DMS79 (cell line): ENCODE measurements around the gene FOXS1.

Source experiments
- DNase-seq: peaks from one replicate; lab custom pipeline; 2025; lab: John Stamatoyannopoulos, UW

FOXS1 gene

DNA sequence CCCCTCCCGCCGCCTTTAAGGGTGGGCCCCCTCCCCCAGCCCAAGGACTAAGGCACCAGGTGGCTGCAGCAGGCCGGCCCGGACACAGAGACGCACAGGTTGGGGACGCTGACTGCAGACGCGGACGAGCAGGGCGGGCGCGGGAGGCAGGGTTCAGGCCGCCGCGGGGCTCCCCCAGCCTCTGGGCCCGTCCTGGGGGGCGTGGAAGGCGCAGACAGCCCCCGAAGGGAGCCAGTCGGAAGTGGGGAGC lies 15.7 kb upstream of the FOXS1 start:
- DNase-seq = no peak

DNA sequence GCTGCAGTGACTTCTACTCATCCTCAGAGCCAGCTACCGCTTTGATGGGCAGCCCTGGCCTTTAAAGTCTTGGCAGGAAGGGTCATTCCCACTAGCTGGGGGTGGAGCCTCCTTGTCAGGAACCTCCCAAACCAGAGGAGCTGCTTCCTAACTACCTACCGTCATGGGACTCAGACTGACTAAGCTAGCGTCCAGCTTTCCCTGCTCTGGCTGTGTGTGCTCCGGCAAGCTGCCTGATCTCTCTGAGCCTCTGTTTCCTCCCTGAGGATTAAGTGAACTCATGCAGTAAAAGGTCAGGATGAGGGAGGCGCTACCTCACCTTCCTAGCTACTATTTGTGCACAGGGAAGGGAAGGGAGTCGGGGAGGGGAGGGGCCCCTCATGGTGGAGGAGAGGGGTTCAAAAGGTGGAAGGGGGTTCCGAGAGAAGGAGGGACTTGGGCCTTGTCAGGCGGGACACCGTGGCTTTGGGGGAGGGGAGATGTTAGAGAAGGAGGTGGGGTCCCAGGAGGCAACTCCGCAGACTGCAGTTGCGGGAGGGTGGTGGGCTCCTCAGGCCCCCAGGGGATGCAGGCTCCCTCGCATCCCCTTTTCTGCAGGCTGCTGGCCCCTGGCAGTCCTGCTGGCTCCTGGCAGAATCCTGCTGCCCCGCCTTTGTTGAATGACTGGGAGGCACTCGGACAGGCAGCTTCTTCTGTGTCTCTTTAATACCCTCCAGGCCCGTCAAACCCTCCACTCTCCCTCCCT lies 15.2 kb upstream of the FOXS1 start:
- DNase-seq = no peak

DNA sequence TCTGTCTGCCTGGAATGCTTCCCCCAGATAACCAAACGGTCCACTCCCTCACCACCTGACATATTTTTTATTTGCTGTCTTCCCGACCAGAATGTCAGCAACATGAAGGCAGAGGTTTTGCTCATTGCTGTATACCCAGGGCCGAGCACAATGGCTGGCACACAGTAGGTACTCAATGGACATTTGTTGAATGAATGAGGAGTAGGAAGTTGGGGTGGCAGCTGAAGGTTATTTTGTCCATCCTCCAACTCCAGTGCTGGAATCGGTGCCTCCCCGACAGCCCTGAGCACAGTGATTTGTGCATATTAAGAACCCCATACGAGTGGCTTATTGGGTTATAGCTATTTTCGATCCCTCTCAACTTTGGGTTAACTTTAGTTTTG lies 14.6 kb upstream of the FOXS1 start:
- no peak for DNase-seq

DNA sequence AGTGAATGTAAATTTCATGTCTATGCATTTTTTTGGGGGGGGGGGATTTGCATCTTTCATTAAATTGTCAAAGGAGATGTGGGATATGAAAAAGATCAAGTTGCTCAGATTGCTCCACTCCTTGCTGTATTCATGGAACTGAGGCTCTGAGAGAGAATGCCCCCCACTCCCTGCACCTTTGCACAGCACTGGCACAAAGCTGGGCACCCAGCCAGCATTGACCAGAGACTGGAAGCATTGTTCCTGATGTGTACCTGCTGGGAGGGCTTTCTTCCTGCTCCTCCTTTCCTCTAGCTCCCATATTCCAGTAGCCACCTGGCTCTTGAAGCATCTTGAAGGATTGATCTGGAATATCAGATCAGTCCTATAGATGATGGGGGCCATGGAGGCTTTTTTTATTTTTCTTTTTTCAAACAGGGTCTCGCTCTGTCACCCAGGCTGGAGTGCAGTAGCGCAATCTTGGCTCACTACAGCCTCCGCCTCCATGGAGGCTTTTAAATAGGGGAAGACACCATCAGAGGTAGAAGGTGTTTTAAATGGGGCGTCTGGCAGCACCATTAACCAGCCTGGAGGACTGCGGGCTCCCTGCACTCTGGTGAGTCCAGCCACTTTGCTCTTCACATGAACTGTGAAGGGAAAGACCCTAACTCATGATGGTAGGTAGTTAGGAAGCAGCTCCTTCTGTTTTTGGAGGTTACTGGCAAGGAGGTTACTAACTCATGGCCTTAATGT lies 14.0 kb upstream of the FOXS1 start:
- DNase-seq = no peak

DNA sequence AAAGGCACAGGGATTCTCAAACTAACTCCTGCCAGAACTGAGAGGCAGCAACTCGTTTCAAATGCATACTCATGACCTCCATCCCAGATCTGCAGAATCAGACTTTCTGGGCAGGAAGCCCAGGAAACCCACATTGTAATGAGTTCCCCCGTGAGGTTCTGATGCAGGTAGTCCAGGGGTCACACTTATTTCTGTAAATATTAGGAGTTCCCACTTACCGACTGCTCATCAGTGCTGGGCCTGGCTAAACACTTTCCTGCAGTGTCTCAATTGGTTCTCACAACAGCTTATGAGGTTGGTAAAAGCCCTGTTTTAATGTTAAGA lies 13.3 kb upstream of the FOXS1 start:
- no peak for DNase-seq

DNA sequence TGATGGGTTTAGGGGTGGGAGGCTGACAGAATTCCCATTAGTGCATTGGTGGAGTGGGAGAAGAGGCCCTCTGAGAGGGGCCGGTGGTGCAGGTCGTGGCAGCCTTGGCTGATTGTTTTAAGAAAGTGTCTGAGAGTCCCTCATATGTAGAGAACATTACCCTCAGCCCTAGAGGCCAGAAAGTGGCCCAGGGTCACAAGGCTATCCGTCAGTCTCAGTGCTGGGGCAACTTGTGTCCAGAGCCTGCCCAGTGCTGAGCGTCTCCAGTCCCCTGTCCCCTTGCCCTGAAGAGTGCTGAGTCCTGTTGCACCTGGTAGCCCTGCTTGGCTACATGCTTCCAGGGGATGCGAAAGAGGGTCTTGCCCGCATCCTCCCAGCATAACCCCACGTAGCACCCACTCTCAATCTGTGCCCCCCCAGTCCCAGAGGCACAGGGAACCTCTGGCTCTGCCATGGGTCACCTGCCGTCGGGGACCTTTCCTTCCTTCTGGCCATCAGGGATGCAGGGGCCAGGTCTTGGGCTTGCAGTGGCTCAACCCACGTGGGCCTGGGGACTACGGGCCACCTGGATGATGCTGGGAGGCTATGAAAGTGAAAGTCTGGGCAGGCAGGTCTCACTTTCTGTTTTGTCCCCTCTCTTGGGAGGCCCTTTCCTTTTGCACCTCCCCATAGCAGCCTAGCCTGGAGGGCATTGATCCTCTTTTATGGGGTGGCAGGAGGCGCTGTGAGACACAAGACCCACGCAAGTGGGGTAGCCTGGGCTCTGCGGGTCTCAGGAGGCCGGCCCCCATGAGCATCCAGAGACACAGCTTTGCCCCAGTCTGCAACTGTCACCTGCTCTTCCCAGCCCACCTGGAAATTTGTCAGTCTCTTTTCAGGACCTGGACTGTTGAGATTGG lies 12.7 kb upstream of the FOXS1 start:
- no peak for DNase-seq

DNA sequence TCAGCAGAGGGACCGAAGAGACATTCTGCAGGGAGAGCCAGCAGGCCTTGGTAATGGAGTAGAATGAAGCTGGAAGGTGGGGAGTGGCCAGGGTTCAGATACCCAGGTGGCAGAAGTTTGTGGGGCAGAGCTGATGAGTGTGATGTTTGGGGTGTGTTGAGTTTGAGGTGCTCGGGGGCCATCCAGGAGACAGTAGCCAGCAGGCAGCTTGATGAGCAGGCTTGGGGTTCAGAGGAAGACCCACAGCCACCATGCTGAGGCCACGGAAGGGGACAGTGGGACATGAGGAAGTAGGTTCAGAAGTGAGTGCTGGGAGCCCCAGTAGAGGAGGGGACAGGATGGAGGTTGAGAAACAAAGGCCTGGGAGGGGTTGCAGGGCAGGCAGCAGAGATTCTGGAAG lies 11.1 kb upstream of the FOXS1 start:
- no peak for DNase-seq

DNA sequence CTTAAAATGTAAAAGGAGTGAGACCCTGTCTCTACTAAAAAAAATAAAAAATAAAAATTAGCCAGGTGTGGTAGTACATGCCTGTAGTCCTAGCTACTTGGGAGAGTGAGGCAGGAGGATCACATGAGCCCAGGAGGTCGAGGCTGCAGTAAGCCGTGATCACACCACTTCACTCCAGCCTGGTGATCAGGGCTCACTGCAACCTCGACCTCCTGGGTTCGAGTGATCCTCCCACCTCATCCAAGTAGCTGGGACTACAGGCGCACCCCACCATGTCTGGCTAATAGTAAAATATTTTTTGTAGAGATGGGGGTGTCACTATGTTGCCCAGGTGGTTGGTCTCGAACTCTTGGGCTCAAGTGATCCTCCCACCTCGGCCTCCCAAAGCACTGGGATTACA lies 8.1 kb upstream of the FOXS1 start:
- no peak for DNase-seq

DNA sequence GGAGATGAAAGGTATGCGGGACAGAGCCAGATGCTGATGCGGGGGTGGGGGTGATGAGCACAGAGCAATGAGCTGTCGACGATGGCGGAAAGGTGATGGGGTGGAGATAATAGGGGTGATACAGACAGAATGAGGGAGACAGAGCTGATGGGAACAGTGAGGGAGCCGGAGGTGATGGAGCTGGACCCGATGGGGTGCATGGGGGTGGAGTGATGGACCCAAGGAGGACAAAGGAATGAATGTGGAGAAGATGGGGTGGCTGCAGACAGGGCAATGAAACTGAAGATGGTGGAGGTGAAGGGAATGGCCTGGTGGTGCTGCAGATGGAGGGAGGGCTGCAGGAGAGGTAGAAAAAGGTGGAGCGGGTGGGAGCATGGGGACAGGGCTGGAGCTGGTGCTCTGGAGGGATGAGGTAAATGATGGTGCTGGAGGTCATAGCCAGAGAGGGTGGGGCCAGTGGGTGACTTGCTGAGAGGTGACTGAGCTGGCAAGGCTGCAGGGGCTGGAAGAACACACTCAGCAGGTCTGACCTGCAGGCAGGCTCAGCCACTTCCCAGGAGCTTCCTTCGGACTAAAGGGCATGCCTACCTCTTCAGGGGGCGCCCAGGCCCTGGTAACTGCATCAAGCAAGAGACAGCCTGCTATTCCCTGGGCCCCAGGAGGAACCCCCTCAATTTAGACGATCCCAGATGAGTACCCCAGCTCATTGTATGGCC lies 6.0 kb upstream of the FOXS1 start:
- no peak for DNase-seq

DNA sequence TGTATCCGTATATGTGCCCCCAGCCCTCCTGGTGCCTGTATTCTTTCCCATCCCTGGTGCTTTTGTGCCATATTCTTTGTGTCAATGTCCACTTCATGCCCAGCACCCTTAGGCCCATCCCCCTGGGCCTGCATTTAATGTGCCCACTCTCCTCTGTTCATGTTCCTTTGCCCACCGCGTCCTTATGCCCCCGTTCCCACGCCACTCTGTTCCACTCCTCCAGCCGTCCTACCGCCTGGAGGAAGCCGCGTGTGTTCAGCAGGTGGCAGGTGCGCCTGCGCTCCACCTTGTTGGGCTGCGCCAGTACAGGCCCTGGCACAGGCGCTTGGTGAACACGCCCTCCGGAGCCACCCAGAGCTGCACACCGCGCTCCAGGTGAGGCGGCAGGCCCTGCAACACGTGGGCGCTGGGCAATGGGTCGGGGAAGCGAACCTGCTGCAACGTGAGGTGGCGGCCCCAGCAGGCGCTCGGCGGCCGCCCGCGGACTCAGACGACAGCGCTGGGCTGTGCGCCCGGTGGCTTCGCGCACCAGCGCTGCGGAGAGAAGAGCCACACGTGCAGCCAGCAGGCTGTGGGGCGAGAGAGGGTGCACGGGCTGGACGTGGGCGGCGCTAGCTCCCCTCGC lies 4.0 kb upstream of the FOXS1 start:
- DNase-seq = peak; percentile 67

DNA sequence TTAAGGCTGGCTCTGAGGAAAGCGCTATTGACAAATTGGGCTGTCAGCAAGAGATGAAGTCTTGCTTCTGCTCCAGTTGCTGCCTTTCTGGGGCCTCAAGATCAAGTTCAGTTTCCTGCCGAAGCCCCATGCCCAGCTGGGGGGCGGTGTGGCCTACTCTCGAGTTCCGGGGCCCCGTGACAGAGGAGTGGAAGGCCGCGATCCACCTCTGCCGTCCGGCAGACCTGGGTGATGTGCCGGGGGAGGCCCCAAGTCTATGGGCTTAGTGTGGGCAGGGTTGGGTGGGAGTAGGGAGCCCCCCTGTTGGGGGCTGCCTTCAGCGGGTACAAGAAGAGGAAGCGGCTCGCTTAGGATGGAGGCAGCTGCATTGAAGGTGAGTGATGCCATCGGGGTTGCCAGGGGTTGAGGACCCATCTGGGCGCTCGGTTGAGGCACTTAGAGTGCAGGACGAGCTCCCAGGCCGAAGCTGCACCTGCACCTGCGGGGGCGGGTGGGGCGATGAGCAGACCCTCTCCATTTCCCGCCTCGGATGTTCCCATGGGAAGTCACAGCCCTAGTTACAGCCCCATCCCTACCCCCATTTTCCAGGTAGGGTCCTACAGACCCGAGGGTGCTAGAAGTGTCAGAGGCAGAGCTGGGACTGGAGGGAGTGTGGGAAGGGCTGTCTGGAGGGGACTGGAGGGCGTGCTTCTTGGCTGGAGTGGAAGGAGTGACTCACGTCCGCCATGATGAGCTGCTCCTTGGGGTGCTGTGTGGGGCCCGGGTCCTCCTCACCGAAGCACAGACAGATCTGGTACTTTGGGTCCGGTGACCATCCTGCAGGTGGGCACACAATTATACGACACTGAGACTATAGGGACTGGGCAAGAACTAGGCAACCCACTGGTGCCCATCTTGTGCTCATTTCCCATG lies 2.9 kb upstream of the FOXS1 start:
- no peak for DNase-seq

DNA sequence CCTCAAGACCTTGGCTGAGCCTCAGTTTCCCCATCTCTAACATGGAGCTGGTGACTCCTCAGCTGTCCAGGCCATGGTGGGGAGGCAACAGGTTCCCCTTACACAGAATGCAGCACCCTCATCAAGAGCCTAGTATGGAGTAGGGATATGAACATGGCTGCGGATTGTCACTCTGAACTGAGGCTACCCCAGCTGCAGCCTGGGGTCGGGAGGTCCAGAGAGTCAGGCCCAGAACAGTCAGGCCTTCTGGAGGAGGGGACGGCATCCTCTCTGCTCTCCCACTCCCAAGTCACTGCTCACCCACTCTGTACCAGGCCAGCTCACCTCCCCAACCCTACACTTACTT lies 1.4 kb upstream of the FOXS1 start:
- no peak for DNase-seq

DNA sequence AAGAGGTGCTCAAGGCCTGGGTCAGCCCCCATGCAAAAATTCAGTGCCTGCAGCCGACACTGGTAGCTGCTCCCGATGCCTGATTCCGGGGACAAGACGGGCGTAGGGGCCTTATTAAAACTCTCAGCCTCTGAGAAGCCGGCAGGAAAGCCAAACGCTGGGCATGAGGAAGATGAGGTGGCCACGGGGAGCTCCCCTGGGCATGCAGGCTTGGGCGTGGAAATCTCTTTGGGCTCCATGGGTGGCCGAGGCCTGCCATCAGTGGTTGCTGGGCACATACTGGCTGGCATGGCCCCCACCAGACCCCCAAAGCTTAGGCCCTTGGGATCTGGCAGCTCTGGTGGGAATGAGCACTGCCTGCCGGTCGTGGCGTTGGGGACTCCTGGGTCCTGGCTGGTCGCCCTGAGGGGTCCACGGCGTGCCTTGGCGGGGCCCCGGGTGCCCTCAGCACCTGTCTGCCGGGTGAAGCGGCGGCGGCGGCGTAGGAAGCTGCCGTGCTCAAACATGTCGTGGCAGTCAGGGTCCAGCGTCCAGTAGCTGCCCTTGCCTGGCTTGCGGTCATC lies 586 bp downstream of the FOXS1 start:
- no peak for DNase-seq

DNA sequence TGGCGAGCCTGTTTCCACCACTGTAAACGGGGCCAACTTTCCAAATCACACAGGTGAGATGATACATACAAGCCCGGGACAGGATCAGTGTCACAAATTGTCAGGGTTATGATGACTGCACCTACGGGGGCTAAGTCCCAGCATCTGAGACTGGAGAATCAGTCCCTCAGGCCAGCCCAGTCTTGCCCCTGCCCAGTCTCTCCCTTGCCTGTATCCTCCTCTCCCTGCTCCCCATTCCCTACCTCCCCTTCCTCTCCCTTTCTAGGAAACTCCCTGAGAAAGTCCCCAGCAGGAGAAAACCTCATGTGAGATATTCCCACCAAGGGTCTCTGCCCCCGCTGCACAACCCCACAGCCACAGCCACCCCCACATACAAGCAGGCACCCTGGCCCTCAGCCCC lies 1.5 kb downstream of the FOXS1 start:
- DNase-seq = no peak

DNA sequence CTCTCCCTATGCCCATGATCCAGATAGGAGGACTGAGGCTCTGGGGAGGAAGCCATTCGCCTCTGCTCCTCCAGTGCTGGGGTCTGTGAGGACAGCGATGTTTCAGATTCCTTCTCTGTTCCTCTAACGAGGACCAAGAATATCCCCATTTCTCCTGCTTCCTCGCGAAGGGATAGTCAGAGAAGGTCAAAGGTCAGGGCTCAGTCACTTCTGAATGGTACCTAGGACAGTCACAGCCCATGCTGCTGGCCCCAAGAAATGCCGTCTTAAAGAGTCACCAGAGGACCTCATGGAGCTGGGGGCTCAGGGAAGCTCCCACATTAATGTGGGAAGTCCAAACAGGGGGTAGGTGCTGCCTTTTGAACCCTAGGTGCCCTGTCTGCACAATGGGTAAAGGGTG lies 2.1 kb downstream of the FOXS1 start:
- DNase-seq = no peak

DNA sequence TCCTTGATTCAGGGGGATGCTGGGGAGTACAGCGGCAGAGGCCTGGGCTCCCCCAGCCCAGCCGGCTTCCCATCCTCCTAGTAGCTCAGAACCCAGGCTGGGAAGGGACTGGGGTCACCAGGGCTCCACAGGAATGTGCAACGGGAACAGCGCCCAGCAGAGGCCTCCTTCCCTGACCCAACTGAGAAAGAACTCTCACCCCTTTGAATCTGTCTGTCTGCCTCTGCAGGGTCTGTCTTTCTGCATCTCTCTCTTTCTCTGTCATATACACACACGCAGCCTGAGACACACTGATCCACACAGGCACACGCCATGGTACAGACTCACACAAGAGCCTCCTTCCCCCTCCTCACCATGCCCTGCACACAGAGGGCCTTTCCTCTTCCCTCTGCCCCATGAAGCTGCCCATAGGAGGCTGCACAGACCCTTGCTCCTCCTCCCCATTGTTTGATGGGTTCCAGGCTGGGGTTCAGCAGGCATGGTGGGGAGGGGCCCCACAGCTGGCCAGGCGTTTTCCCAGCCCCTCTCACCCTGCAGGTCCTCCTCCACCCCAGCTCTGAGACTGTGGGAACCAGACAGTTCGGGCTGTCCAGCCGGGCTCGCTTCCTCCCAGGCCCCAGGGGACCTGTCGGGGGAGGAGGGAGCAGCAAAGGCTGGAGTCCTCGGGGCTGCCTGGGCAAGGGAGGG lies 2.8 kb downstream of the FOXS1 start:
- DNase-seq = no peak

DNA sequence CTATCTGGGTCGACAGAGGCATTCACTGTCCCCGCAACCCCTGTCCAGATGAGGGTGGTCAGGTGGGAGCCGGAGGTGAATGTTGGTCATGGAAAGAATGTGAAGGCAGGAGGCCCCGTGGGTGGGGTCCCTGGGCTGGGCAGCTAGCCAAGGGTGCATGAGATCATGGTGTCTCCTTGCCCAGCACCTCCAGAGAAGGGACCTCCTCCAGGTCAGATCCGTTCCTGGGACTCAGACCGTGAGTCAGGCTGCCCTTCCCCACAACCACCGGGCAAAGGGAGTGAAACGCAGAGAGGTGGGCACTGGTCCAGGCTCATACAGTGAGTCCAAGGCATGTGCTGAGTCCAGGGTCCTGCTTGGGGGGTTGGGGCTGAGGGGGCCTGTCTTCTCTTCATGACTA lies 3.5 kb downstream of the FOXS1 start:
- no peak for DNase-seq

DNA sequence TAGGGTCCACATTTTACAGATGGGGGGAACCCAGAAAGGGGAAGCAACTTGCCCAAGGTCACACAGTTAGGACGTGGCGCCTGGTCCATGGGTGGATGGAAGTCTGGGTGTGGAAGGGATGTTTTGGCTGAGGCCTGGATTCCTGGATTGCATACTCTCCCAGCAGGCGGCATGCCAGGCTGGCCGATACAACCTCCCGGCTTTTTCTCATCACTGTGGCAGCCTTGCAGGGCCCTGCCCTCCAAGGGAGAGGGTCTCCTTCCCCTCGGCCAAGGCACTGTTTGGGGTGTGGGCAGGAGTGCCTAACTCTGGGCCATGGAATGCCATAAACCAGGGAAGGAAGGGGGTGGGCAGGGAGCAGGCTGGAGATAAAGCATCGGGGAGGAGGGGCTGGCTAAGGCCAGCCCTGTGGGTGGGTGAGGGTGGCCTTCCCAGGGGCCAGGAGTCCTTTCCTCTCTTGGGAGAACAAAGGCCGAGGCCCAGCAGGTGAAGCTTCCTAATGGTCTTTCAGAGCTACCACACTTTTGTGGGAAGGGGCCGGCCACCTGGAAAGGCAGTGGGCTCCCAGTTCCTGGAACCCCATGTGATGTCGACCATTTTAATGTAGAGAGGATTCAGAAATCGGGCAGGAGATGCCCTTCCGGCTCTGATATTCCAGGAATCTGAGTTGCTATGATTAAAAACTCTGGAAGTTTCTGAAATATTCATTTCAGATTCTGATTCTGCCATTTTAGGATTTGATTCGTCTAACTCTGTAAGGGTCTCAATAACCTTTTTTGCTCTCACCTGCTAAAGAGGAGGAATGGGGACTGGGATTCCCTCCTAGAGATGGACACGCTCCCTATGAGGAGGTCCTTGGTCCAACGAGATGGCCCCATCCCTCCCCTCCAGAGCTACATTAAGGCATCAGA lies 4.2 kb downstream of the FOXS1 start:
- DNase-seq = no peak

DNA sequence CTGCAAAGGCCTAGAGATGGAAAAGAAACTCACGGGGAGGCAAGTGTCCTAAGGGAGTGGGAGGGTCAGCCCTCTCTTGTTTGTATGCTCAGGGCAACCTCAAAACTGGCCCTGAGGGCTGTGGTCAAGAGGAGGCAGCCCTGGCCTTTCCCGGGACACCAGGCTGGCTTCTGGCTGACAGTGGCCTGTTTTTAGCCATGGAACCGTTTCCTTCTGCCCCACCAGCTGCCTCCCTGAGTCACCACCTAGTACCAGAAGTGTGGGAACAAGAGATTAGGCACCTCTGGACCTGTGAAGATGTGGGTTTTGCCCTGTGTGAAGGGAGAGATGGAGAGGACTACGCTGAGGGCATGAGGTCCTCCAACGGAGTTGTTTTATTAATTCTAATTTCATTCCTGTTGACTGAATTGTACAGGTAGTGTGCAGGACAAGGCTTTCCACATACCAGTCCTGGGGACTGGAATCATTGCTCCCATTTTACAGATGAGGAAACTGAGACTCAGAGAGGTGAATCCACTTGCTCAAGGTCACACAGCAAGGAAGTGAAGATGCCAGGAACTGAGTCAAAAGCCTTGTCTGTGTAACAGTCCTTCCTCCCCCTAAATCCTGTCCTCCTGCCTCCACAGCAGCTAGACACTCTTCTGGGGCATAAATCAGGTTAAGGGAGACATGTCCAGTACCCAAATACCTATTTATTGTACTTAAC lies 5.5 kb downstream of the FOXS1 start:
- DNase-seq = no peak
